CD4-positive, alpha-beta T cell treated with Interleukin-15 for 1 hour (primary cell): ENCODE measurements around the gene CCDC30.
"Not testable (repeated sequence)": the region's sequence is repeated elsewhere in the genome, so short reads cannot be mapped to it uniquely, and the experiment has no call there.

ENCODE experiments used
- DNase-seq: peaks from one replicate; pipeline ENCODE4 v3.0.0-alpha.2; 2020

CCDC30 gene

DNA sequence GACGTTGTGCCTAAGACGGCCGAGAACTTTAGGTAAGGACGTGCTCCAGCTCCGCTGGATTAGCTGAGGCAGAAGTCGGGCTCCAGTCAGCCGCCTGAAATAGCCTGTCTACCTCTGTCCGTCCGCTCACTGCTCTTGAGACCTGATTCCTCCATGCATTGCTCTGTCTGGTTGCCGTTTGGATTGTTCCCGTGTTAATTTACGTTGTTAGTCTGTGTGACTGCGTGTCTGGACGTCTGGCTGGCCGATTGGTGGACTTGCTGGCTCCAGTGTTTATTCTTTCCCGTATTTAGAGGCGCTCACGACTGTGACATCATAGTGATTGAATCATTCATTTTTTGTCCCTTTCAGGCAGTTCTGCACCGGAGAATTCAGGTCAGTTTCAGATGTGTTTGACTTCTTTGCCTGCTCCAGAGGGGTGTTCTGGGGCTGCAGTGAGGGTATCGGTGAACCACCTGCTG is 195.8 kb downstream of the CCDC30 start:
- no peak for DNase-seq

DNA sequence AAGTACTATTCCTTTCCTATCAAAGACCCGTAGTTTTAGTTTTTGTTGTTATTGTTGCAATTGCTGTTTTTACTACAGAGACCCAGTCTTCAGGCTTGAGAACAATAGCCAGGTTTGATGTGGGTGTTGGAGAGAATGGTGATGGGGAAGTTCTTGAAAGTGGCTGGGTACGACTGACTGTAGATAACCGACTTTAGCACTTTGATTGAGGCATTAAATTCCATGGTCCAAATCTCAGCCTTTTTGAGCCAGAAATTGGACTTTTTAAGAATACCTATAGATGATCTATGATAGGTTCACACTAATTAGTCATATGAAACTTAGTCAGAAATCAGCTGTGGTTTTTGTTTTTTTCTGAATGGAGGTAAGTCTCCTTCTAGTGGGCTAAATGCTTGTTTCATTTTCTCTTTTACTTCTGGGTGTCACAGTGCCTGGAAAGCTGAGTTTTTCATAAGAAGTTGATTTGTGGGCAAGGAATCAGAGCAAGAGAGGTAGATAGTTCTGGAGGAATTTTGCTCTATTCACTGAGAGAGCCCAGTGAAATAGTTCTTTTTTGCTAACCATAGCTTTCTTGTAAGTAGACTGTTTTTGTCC is 197.9 kb downstream of the CCDC30 start:
- no peak for DNase-seq

DNA sequence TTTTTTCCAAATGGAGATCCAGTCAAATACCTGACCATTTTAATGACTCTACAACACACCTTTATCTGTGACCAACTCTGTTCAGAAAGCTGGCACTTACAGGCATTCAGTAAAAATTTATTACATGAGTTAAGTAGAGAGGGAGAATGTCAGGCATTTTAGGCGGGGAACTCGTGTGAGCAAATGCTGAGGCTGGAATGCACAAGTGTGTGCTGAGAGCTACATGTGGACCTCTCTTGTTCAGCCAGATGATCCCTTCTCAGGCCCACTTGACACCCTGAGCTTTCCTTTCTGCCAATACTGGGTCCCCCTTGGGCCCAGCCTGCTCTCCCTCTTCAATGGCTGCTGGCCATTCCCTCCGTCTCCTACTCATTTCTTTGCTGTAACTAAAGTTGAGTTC is 206.8 kb downstream of the CCDC30 start:
- DNase-seq, result no peak

DNA sequence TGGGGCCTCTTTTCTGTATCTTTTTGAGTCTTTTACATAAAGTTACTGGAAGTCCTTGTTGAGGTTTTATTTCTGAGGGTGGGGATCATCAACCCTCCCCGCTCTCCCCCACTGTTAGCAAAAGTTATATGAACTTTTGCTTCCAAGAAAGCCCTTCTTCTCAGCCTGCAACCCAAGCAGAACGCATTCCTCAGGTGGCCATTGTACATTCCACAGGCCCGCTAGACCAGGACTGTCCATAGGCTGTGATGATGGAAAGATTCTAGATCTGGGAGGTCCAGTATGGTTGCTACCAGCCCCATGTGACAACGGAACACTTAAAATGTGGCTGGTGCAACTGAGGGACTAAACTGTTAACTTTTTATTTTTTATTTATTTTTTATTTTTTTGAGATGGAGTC is 207.3 kb downstream of the CCDC30 start:
- no peak for DNase-seq

DNA sequence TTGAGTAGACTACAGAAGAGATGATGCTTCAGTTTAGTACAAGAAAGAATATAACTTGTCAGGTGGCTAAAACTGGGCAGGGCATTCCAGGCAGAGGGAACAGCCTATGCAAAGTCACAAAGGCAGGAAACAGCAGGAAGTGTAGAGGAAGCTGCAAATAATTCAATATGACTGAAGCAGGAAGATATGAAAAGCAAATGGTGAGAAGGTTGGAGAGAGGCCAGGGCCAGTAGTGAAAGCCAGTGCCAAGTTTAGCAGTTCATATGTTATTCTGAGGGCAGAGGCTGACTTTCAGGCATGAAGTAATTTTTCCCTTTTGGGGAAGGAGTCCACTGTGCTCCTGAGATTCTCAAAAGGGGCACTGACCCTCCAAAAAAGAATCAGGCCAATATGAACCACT is 211.1 kb downstream of the CCDC30 start:
- no peak for DNase-seq

DNA sequence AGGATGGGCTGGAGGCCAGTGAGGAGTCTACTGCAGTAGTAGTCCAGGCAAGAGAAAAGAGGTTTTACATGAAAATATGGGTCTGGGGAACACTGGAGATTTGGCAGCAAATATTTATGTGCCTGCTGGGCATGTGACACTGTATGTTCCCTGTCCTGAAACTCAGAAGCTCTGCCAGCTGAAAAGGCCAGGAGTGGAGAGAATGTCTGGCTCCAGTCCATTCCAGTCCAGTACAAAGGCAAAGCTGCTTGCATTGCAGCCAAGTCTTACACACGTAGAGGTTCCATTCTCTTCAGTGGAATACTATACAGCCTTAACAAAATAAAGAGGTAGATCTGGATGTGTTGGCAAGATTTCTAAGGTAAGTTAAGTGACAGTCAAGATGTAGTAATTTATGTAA is 211.6 kb downstream of the CCDC30 start:
- no peak for DNase-seq

DNA sequence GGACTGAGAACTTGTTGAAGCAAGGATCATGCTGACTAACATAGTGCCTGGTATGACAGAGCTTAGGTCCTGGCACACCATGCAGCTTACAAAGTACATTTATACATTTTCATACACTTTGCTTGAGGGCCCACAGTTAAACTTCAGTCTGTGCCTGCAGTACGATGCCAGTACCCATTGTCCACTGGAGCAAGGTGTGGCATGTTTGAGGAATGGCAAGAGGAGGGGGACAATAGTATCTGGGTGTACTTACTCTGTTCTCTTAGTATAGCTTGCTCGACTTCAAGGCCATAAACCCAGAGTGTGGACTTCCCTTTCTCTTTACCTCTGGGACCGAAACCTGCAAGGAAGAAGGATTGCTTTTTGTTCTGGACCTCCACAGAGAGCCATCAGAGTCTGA is 212.4 kb downstream of the CCDC30 start:
- DNase-seq, result no peak

DNA sequence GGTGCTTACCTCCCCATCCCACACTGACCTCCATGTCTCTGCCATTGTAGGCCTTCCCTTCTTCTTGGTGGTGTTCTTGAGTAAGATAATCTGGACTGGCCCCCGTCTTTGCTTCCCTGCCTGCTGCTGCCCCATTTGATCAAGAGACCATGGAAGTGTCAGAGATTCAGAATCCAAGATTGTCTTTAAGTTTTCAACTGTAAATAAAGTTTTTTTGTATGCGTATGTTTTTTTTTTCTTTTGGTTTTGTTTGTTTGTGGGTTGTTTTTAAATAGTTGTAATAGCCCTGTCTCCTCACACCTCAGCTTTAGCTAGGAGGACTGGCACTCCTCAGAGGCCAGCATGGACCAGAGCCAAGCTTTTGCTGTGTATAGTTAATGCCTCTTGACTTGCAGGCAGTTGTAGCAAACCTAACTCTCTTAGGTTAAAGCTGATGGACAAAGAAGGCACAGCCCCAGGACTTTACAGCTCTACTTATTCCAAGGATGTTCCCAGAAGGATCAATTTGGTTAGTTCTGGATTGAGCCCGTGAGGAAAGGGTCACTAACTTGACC is 213.5 kb downstream of the CCDC30 start:
- DNase-seq, result no peak

DNA sequence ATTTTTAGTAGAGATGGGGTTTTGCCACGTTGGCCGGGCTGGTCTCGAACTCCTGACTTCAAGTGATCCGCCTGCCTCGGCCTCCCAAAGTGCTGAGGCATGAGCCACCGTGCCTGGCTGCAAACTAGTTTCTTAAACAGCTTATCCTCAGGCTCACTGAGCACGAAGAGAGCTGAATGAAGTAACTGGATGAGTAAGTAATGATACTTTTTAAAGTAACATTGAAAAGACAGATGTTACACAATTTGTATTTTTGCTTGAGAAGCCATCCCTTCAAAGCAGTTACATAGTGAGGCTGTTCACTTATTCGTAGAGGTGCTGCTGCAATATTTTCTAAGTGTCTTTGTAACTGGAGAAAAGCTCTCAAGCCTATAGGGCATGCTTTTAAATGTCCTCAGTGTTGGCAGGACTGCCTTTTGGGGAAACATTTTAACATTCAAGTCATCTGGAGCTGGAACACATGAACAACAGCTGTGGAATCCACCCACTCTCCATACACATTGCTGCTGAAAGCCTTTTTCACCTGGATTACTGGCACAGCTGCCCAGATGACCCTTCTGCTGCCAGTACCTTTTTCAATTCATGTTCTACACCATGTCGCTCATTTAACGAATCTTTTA is 216.4 kb downstream of the CCDC30 start:
- DNase-seq, result no peak

DNA sequence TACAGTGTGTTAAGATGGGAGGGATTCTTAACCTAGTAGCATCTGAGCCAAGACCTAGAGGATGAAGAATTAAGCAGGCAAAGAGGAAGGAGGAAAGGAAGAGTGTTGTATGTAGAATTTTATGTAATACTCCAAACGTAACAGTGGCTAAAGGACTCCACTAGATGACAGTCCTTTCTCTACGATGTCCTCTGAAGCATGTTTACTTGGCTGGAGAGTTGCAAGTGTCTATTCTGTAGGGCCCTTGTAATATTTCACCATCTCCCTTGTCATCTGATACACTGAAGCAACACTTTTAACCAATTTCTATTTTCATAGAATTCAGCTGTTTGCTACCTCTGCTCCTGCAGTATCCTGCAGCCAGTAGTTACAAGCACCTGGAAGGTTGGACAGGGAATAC is 217.0 kb downstream of the CCDC30 start:
- no peak for DNase-seq

DNA sequence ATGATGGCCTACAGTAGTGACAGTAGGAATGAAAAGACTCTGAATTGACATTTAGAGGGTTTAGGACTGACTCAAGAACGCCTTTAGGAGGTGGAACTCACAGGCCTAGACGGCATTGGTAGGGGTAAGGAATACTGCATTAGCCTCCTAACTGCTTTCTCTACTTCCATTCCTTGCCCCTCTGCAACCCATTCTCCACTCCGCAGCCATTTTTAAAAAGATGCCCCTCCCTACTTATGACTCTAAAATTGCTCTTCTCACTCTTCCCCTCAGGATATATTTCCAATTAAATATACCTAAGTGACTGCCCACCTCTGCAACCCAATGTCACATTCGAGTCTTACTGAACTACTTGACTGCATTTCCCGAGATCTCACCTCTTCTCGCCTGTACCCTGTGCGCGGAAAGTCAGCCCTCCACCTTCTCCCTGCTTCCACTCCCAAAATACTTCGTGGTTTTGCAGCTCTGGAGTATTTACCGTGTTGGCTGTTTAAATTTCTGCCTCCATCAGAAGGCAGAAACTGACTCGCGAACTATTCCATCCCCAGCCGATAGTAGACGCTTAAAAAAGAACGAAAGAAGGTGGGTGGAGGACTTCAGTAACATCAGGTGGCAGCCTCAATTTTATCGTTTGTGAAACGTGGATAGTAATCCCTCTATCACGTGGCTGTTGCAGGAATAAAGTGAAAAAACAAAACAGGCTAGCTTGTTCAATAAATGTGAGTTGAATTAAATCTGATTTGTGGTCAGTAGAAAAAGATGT is 218.0 kb downstream of the CCDC30 start:
- no peak for DNase-seq

DNA sequence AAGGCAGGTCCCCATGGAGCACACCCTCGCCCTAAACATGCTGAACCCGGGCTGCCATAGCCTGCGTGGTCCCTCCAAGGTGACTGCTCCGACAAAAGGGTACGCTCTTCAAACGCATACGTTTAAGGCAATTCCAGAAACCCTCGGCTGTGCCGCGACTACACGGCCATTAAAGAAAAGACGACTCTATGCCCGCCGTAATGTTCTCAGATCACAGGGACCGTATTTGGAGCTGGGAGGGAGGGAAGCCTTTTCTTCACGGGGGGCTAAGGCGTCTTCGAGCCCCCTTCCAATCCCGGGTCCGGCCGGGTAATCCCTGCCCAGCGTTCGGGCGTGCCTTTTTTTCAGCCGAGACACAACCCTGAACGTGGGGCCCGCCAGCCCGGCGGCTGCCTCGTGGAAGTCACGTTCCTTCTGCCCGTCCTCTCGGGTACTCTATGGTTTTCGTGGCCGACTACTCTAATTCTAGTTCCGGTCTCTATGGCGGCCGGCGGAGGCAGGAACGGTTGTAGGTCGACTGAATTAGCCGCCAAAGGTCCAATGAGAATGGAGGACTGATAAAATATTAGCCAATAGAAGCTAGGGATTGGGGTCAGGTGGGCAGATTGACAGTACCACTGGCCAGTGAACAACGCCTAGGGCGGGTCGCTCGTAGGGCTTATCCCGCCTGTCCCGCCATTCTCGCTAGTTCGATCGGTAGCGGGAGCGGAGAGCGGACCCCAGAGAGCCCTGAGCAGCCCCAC is 218.8 kb downstream of the CCDC30 start, which contains the start of gene YBX1:
TSS of gene YBX1 (plus strand) at position 678 of the 743 bp plus-strand sequence. CDS start 148 bp downstream, outside the sequence.
- DNase-seq, result peak; percentile 97

DNA sequence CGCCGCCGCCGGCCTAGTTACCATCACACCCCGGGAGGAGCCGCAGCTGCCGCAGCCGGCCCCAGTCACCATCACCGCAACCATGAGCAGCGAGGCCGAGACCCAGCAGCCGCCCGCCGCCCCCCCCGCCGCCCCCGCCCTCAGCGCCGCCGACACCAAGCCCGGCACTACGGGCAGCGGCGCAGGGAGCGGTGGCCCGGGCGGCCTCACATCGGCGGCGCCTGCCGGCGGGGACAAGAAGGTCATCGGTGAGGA is 219.3 kb downstream of the CCDC30 start:
- not testable (repeated sequence) for DNase-seq

DNA sequence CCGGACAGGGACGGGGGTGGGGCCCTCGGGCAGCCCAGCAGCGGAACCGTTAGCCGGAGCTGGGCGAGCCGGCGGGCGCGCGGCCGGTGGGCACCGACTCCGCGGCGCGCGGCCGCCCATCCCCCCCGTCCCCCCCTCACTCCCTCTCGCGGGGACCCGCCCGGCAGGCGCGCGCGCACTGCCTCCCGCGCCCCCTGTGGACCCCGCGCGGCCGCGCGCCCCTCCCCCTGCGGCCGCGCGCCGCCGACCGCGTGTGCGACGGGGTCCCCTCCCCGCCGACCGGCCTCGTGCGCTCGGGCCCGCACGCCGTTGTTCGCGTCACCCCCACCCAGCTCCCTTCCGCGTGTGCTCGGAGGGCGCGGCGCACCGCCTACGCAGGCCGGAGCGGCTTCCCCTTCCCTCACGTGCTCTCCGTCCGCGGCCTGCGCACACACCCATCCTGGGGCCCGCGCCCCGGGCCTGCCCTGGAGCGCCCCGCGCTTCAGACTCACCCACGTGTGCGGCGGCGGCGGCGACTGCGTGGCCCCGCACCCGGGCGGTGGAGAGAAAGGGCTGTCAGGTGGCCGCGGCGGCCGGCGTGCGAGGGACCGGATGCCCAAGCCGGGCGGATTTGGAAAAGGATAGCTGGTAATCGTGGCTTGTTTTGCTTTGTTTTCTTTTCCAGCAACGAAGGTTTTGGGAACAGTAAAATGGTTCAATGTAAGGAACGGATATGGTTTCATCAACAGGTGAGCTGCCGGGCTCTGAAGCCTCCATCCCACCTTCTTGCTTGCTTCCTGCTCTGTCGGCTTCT is 219.8 kb downstream of the CCDC30 start:
- DNase-seq, result peak; percentile 81

DNA sequence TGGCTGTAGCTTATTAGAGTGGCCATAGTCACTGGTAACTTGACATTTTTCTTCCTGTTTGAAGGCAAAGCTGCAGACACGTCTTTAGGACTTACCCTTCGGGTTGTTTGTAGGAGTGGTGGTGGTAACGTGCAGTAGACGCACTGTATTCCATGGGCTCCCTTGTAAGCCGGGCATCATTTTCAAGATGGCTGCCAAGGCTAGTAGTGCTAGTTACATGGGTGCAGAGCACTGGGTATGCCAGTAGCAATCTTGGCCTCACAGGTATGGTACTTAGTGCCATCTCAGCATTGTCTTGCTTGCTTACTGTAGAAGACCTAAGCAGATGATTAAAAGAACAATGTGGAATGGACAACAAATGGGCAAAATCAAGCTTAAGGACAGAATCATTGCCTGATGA is 221.1 kb downstream of the CCDC30 start:
- DNase-seq, result no peak

DNA sequence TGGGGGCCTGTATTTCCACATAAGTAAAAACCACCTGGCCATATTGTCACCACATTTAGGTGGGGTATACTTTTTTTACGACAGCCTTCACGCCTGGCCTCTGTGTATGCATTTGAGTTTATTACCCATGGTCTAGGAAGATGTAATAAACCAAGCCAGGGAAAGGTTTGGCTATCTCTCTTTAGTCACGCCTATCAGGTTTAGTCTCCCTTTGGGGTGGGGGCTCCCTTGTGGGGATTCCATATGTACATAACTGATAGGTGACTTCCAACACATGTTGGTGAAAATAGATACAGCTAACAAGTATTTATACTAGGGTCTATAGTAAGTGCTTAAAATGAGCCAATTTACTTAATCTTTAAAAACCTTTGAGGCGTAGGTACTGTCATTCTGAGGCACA is 223.3 kb downstream of the CCDC30 start:
- DNase-seq, result no peak

DNA sequence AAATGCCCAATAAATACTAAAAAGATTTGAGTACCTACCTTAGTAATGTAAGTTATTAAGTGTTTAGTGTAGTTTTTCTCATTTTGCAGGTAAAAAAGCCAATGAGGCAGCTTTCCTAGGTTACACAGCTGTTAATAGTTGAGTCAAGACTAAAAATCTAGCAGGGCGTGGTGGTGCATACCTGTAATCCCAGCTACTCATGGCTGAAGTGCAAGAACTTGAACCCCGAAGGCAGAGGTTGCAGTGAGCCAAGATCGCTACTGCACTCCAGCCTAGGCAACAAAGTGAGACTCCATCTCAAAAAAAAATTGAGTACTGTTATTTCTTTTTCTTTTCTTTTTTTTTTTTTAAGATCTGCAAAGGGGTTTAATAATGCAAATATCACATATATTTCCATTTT is 226.8 kb downstream of the CCDC30 start:
- no peak for DNase-seq

DNA sequence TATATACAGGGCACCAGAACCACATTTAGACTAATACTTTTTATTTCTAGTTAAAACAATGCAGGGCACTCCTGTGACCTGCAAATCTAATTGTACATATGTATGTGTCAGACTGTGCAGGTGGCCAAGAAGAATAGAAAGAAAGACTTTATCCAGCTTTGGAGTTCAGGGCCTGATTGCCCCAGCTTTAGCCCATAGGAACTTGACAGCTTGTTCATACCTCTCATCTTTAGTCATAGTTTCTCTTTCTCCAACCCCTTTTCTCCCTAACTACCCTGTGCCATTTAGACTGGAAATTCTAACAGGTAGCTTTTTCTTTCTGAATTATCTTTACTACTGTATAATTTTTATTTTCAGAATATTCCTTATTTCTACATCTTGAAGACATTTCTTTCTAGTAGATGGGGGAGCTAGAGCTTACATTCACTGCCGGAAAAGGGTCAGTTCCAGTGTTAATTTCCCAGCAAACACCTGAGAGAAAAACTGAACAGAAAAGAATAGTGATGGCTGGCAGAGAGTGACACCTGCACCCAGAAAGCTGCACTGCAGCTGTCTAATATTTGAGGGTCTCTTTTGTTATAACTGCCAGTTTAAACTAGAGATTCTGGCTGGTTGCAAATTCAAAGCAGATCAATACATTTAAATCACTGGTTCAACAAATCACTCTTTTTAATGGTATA is 227.5 kb downstream of the CCDC30 start:
- no peak for DNase-seq

DNA sequence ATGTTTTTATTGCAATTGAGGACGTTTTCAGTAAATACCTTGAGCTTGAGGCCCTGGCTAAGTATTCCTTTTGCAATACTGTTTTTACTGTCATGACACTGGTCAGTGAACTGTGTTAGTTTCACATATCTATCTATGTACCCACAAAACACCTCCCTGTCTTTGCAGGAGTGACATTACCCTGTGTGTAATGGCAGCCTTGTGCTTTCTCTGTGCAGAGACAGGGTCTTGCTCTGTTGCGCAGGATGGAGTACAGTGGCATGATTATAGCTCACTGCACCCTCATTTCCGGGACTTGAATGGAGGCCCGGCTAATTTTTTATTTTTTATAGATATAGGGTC is 228.0 kb downstream of the CCDC30 start:
- DNase-seq, result no peak

DNA sequence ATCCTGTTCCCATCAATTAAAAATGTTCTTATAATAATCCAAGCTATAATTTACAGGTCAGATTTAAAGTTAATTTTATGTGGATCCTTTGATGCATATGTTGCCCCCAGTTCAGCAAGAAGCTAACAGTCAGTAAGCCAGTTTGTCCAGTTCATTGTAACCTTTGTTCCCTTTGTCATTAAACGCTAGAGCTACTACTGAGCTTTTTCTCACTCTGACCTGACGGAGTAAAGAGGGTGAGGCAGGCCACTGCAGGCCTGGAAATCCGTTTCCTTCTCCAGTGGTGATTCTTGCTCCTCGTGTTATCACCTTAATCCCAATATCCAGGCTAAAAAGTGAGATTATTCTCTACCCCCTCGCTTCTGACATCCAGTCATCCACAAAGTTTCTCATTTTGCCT is 229.4 kb downstream of the CCDC30 start:
- DNase-seq, result no peak

DNA sequence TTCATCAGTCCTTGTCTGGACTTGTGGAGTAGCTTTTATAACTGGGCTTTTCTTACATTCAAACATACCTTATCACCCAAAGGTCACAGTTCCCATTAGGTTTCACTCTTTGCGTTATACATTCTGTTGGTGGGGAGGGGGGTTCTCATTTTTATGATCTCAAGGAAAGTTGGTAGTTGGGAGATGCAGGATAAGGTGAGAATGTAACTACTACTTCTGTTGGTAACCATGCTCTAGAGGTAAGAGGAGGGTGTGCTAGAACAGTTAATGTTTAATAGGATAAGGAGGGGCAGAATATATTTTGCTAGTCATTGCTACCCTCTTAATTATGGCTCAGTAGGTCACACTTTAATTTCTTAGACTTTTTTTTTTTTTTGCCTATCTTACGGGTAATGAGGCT is 229.8 kb downstream of the CCDC30 start:
- DNase-seq, result no peak
